ENCODE results near the gene PAN3. TPM values are rescaled to one million over a fixed set of nuclear protein-coding genes. Genes with fewer than 3 reads are reported as not detected.
A peak's percentile ranks its signal among the peaks of the same experiment; 100 is the strongest.

PAN3 gene
- total RNA-seq, 1 donor from 2014 or later: 32.7 TPM

DNA sequence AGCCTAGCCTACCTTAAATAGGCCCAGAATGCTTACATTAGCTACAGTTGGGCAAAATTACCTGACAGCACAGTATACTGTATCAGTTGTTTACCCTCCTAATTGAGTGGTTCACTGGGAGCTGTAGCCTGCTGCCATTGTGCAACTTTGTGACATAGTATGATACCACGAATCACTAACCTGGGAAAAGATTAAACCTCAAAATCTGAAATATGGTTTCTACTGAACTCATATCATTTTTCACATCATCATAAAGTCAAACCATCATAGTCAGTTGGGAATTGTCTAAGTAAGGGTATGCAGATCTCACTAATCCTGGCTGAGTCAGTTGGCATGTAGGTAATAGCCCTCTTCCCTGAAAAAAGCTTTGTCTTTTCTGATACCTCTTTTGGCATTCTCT lies 9.2 kb downstream of the PAN3 start:
- H3K36me3 Mint-ChIP-seq (ENCODE audit: low read depth): peaks cover 8% of the 10 kb centered on the region
- H3K4me3 Mint-ChIP-seq: no peak overlapping the region
- peaks cover 18% of the 10 kb centered on the region for H3K4me1 Mint-ChIP-seq
- peaks cover under 1% of the 10 kb centered on the region for H3K9me3 Mint-ChIP-seq
- no peaks in the 10 kb centered on the region for H3K27me3 Mint-ChIP-seq
- intact Hi-C loops (cut with micrococcal nuclease): loop anchor here (1.0 to 10.0 kb wide), 3 partner anchors 8 to 1013 kb away; no protein-coding TSS in a partner anchor
- H3K27ac Mint-ChIP-seq: no peak overlapping the region
- no peak for DNase-seq

DNA sequence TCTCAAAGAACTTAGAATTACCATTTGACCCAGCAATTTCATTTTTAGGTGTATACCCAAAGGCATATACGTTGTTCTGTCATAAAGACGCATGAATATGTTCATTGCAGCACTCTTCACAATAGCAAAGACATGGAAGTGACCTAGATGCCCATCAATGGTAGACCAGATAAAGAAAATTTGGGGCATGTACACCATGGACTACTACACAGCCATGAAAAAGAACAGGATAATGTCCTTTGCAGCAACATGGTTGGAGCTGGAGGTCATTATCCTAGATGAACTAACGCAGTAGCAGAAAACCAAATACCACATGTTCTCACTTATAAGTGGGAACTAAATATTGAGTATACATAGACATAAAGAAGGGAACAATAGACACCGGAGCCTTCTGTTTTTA lies 20.7 kb downstream of the PAN3 start:
- Mint-ChIP-seq H3K4me1 (peaks cover 2% of the 10 kb centered on the region), H3K27me3 (no peaks in the 10 kb centered on the region), H3K27ac (no peak overlapping the region), H3K36me3 (ENCODE audit: low read depth) (peaks cover 26% of the 10 kb centered on the region), H3K9me3 (peaks cover 5% of the 10 kb centered on the region), H3K4me3 (no peak overlapping the region)
- intact Hi-C loops (cut with micrococcal nuclease): no loop called here
- peak; percentile 37 for DNase-seq

DNA sequence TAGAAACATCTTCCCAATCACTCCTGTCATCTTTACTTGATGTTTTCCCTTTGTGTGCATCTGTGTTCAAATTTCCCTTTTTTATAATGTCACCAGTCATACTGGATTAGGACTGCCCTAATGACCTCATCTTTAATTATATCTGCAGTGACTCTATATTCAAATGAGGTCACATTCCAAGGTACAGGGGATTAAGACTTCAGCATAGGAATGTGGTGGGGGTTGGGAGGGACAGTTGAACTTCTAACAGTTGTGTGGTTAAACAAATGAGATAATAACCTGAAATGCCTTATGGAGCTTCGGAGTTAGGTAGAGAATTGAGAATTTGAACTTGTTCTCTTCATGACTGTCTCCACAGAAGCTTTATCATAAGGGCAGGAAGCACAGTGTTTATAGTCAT lies 23.0 kb downstream of the PAN3 start:
- Mint-ChIP-seq H3K27ac (no peak overlapping the region), H3K4me1 (peaks cover 2% of the 10 kb centered on the region), H3K27me3 (no peaks in the 10 kb centered on the region), H3K4me3 (no peak overlapping the region), H3K9me3 (peaks cover 8% of the 10 kb centered on the region), H3K36me3 (ENCODE audit: low read depth) (peaks cover 18% of the 10 kb centered on the region)
- DNase-seq: no peak
- intact Hi-C loops (cut with micrococcal nuclease): no loop called here

DNA sequence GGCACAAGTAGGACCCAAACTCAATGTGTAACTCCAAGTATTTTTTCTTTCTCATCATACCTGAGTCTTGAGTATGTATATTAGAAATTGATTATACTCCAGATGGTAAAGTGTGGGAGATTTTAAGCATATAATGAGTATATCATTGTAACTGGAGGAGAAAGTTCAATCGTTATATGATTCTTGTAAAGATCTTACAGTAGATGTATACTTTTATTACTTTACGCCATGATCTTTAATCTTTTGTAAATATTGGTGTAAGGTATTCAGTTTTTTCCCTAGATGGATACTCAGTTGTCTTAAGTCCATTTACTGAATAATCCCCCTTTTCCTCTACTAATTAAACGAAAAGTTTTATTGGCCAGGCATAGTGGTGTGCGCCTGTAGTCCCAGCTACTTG lies 25.2 kb downstream of the PAN3 start:
- H3K9me3 Mint-ChIP-seq: peaks cover 8% of the 10 kb centered on the region
- no peaks in the 10 kb centered on the region for H3K27me3 Mint-ChIP-seq
- intact Hi-C loops (cut with micrococcal nuclease): no loop called here
- H3K4me1 Mint-ChIP-seq: peaks cover 2% of the 10 kb centered on the region
- no peak overlapping the region for H3K4me3 Mint-ChIP-seq
- peaks cover 2% of the 10 kb centered on the region for H3K36me3 Mint-ChIP-seq (ENCODE audit: low read depth)
- no peak for DNase-seq
- H3K27ac Mint-ChIP-seq: no peak overlapping the region

DNA sequence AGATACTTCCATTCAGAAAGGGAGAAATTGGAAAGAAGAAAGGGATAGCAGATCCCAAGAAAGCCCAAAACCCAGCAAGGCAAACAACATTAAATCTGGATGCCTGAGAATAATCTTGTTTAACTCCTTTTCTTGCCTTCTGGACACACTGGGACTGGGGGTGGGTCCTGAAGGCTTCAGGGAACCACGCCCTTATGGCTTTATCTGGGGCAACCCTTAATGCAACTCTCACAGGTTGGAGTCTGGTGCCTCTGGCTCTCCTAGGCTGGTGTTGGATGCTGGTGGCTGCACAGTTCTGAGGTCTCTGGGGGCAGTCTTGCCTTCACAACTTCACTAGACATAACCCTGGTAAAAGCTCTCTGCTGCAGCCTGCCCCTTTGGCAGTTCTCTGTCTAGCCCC lies 27.9 kb downstream of the PAN3 start:
- Mint-ChIP-seq H3K27ac (no peak overlapping the region), H3K4me1 (peaks cover under 1% of the 10 kb centered on the region), H3K9me3 (peaks cover 3% of the 10 kb centered on the region), H3K27me3 (no peaks in the 10 kb centered on the region), H3K4me3 (no peak overlapping the region), H3K36me3 (ENCODE audit: low read depth) (peaks cover 2% of the 10 kb centered on the region)
- no peak for DNase-seq
- intact Hi-C loops (cut with micrococcal nuclease): no loop called here

DNA sequence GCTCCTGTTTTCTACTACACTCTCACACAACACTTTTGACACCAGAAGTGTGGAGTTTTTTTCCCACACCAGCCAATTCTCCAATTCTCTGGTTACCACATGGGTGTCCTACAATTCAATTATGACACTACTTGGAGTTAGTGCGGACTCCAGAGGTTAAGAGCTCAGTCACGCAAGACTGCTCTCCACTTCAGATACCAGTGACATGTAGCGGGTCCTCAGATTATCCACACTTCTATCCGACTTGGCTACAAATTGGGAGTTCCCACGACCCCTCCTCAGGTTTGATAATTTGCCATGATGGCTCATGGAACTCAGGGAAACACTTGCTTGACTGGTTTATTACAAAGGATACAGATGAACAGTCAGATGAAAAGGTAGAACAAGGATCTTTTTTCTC lies 32.9 kb downstream of the PAN3 start:
- peaks cover 7% of the 10 kb centered on the region for H3K4me1 Mint-ChIP-seq
- no peaks in the 10 kb centered on the region for H3K9me3 Mint-ChIP-seq
- DNase-seq: no peak
- peaks cover 19% of the 10 kb centered on the region for H3K36me3 Mint-ChIP-seq (ENCODE audit: low read depth)
- no peak overlapping the region for H3K4me3 Mint-ChIP-seq
- H3K27ac Mint-ChIP-seq: no peak overlapping the region
- H3K27me3 Mint-ChIP-seq: no peaks in the 10 kb centered on the region
- intact Hi-C loops (cut with micrococcal nuclease): no loop called here

DNA sequence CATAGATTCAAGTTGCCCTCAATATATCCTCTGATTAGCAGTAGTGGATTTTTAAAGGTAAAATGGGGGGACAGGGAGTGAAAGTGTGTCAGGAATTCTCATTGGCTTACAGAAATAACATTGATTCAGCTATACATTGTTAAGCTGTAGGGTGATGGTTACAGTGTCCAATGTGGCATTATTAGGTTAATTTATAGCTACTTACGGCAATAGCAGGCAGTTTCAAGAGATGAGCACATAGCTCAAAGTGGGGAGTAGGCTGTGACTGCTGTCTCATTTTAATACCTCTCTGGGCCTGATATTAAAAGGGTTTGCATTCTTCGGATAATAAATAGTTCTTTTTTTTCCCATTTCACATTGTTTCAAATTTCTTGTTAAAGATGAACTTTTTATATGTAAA lies 34.6 kb downstream of the PAN3 start:
- H3K9me3 Mint-ChIP-seq: no peaks in the 10 kb centered on the region
- H3K27ac Mint-ChIP-seq: no peak overlapping the region
- DNase-seq: no peak
- no peaks in the 10 kb centered on the region for H3K27me3 Mint-ChIP-seq
- no peak overlapping the region for H3K4me3 Mint-ChIP-seq
- peaks cover 7% of the 10 kb centered on the region for H3K4me1 Mint-ChIP-seq
- intact Hi-C loops (cut with micrococcal nuclease): no loop called here
- peaks cover 27% of the 10 kb centered on the region for H3K36me3 Mint-ChIP-seq (ENCODE audit: low read depth)

DNA sequence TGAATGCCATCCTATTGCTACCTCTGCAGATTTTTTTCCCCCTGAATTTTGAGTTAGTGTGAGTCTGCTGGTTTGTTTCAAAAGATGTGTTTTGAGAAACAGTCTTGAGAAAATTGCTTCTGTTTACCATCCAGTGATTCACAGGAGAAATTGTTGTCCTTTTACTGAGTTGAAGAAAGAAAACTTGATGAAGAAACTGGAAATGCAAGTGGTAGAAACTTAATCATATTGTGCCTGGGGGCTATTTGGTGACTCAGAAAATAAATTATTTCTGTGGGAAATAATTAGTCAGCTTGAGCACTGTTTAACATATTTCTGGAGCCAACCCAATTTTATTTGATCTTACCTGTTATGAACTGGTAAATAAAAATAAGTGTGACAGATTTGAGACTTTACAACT lies 35.4 kb downstream of the PAN3 start:
- Mint-ChIP-seq H3K36me3 (ENCODE audit: low read depth) (peaks cover 29% of the 10 kb centered on the region), H3K27ac (no peak overlapping the region), H3K9me3 (no peaks in the 10 kb centered on the region), H3K27me3 (no peaks in the 10 kb centered on the region), H3K4me1 (peaks cover 7% of the 10 kb centered on the region), H3K4me3 (no peak overlapping the region)
- no peak for DNase-seq
- intact Hi-C loops (cut with micrococcal nuclease): no loop called here

DNA sequence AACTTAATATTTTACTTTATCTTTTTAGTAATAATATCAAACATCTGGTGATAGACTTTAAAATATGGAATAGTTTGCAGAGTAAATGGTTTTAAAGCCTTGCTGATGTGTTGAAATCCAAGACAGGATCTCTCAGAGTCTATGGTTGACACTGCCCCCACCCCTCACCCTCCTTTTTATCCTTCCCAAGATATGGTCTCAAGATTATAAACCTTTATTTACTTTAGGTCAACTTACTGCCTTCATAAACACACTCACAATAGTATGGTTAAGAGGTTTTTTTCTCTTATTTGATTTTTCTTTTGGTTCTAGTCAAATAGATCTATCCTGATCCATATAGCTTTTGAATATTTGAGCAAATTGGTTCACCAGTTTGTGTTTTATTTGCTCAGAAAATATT lies 39.0 kb downstream of the PAN3 start:
- H3K36me3 Mint-ChIP-seq (ENCODE audit: low read depth): peaks cover 34% of the 10 kb centered on the region
- DNase-seq: no peak
- no peaks in the 10 kb centered on the region for H3K9me3 Mint-ChIP-seq
- H3K27me3 Mint-ChIP-seq: no peaks in the 10 kb centered on the region
- H3K4me1 Mint-ChIP-seq: peaks cover 7% of the 10 kb centered on the region
- intact Hi-C loops (cut with micrococcal nuclease): no loop called here
- no peak overlapping the region for H3K27ac Mint-ChIP-seq
- H3K4me3 Mint-ChIP-seq: no peak overlapping the region

DNA sequence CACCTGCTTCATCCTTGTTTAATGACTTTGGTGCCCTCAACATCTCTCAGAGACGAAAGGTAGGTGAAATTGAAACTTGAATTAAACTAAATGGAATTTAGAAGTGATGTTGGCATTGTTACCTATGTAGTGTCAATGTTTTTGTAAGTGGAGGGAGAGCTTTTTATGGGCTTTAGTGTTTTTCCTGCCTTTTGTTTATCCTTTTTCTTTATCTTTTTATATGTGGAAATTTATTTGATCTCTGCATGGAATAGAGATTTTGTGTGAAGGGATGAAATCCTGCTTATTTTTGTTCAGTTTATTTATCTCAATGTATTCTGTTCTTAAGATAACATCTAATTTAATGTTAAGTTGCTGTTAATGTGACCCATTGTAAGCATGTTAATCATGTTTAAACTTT lies 39.5 kb downstream of the PAN3 start:
- peaks cover 7% of the 10 kb centered on the region for H3K4me1 Mint-ChIP-seq
- H3K4me3 Mint-ChIP-seq: no peak overlapping the region
- no peaks in the 10 kb centered on the region for H3K9me3 Mint-ChIP-seq
- peaks cover 34% of the 10 kb centered on the region for H3K36me3 Mint-ChIP-seq (ENCODE audit: low read depth)
- no peaks in the 10 kb centered on the region for H3K27me3 Mint-ChIP-seq
- DNase-seq: no peak
- intact Hi-C loops (cut with micrococcal nuclease): no loop called here
- no peak overlapping the region for H3K27ac Mint-ChIP-seq

DNA sequence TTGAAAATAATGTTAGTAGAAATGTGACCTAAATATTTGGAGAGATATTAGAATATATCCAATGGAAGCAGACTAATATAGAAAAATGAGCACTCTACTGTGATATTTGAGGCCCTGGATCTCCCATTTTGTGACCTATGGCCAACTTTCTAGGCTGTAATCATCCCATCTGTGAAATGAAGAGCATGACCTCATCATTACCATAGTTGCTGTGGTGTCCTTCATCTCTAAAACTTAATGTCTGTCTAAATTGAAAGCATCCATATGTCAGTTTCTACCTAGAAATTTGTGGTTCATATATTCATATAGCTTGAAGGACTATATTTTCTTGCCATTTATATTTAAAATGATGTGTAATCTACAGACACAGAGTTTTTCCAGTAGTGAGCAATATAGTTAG lies 41.6 kb downstream of the PAN3 start:
- no peak for DNase-seq
- no peaks in the 10 kb centered on the region for H3K9me3 Mint-ChIP-seq
- H3K27ac Mint-ChIP-seq: no peak overlapping the region
- no peaks in the 10 kb centered on the region for H3K27me3 Mint-ChIP-seq
- intact Hi-C loops (cut with micrococcal nuclease): no loop called here
- no peak overlapping the region for H3K4me3 Mint-ChIP-seq
- H3K4me1 Mint-ChIP-seq: no peaks in the 10 kb centered on the region
- peaks cover 29% of the 10 kb centered on the region for H3K36me3 Mint-ChIP-seq (ENCODE audit: low read depth)

DNA sequence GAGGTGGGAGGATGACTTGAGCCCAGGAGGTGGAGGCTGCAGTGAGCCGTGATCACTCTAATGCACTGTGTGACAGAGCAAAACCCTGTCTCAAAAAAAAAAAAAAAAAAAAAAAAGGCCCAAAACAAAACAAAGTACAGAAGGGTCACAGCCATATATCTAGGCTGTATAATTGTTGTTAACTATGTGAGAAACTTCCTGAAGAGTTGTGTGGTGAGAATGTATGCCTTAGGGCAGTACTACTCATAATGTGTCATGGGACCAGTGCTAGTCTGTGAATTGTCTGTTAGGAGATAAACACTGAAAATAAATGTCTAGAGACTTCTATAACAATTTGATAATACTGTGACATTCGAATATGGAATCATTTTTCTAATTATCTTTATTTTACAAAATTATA lies 43.1 kb downstream of the PAN3 start:
- Mint-ChIP-seq H3K4me1 (no peaks in the 10 kb centered on the region), H3K36me3 (ENCODE audit: low read depth) (peaks cover 22% of the 10 kb centered on the region), H3K27me3 (no peaks in the 10 kb centered on the region), H3K27ac (no peak overlapping the region), H3K4me3 (no peak overlapping the region), H3K9me3 (no peaks in the 10 kb centered on the region)
- no peak for DNase-seq
- intact Hi-C loops (cut with micrococcal nuclease): no loop called here

DNA sequence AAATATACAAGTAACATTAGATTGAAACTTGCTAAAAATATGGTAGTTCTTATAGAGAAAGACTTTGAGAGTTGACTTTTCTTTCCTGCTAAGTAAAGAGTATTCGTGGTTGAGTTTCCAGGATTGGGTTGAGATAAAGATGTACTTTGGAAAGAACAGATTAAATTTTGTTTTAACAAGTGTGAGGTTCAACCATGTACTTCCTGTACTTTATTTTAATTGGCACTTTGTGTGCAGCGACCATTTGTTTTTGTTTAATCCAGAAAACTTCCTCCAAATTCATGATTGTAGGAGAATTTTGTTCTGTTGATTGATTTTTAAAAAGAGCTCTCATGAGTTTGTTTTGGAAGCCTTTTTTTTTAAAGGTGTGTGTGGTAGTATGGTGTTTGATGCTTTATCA lies 46.9 kb downstream of the PAN3 start:
- Mint-ChIP-seq H3K9me3 (no peaks in the 10 kb centered on the region), H3K4me1 (no peaks in the 10 kb centered on the region), H3K4me3 (no peak overlapping the region), H3K36me3 (ENCODE audit: low read depth) (peaks cover 17% of the 10 kb centered on the region), H3K27me3 (no peaks in the 10 kb centered on the region), H3K27ac (no peak overlapping the region)
- DNase-seq: no peak
- intact Hi-C loops (cut with micrococcal nuclease): no loop called here

DNA sequence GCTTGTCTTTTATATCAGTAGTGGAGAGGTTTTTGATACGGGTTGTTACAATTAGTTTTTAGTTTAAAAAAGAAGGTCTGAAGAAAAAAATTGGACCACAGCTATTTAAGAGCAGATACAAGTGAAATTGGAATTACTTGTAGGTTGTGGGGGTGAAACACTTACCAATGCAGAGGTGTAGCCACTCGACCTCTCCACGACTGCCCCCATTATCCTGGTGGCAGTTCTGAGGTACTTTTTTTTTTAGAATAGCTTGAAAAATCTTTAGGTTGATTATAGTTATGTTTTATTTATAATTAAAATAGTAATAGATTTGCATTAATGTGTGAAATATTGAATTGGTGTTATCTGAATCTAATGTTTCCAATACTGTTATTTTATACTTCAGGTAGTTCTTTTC lies 60.7 kb downstream of the PAN3 start:
- no peaks in the 10 kb centered on the region for H3K27me3 Mint-ChIP-seq
- no peak overlapping the region for H3K27ac Mint-ChIP-seq
- H3K4me1 Mint-ChIP-seq: peaks cover 3% of the 10 kb centered on the region
- H3K36me3 Mint-ChIP-seq (ENCODE audit: low read depth): peaks cover 28% of the 10 kb centered on the region
- intact Hi-C loops (cut with micrococcal nuclease): no loop called here
- H3K9me3 Mint-ChIP-seq: no peaks in the 10 kb centered on the region
- DNase-seq: no peak
- no peak overlapping the region for H3K4me3 Mint-ChIP-seq

DNA sequence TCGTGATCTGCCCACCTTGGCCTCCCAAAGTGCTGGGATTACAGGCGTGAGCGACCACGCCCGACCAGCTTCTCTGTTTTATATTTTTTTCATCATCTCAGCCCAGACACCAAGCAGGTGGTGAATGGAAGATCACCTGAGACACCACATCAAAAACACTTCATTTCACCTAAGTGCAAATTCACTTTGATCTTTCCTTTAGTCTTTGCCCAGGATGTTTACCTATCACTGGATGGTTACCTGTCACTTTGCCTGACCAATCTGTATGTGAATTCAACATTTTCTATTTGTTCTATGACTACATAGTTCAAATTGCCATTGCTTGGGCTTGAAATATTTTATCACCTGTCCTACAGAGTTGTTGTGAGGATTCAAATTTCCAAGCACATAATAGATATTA lies 65.7 kb downstream of the PAN3 start:
- no peak for DNase-seq
- Mint-ChIP-seq H3K27ac (no peak overlapping the region), H3K4me1 (peaks cover 17% of the 10 kb centered on the region), H3K36me3 (ENCODE audit: low read depth) (peaks cover 38% of the 10 kb centered on the region), H3K9me3 (peaks cover 8% of the 10 kb centered on the region), H3K4me3 (no peak overlapping the region), H3K27me3 (no peaks in the 10 kb centered on the region)
- intact Hi-C loops (cut with micrococcal nuclease): no loop called here

Data from activated CD4-positive, alpha-beta T cell treated with anti-CD3 and anti-CD28 coated beads, Interleukin-2, amount 10 ng/mL, durations not matched to agents 24 days and 14 days (primary cell).